GM18498 (cell line): ENCODE data around the gene NPPC.
A peak's percentile ranks its signal among the peaks of the same experiment; 100 is the strongest.

Experiments used
- ATAC-seq: cut with Tn5 transposase; IDR thresholded peaks from one replicate; pipeline ENCODE4 v1.9.1; 2021; ENCODE audit warnings: mild to moderate bottlenecking, moderate library complexity; ENCODE audit not compliant: unreplicated experiment

NPPC gene

GRCh38 chr2:231935815-231936214, 9.6 kb upstream of the NPPC start:
- no peak for ATAC-seq

- ATAC-seq = no peak
These were observed 9.0 kb upstream of the NPPC start for GRCh38 chr2:231935207-231935524.

GRCh38 chr2:231934441-231935206, 8.4 kb upstream of the NPPC start:
- ATAC-seq = no peak

- no peak for ATAC-seq
These were observed 7.8 kb upstream of the NPPC start for GRCh38 chr2:231933916-231934401.

- no peak for ATAC-seq
These were observed 7.1 kb upstream of the NPPC start for GRCh38 chr2:231932985-231933915.

GRCh38 chr2:231932711-231932970, 6.4 kb upstream of the NPPC start:
- ATAC-seq = no peak

GRCh38 chr2:231931481-231931915, 5.3 kb upstream of the NPPC start:
- ATAC-seq = no peak

GRCh38 chr2:231930593-231931281, 4.5 kb upstream of the NPPC start:
- no peak for ATAC-seq

GRCh38 chr2:231929961-231930592, 3.9 kb upstream of the NPPC start:
- ATAC-seq = no peak

GRCh38 chr2:231928901-231929725, 2.9 kb upstream of the NPPC start:
- ATAC-seq = no peak

GRCh38 chr2:231928481-231928880, 2.3 kb upstream of the NPPC start:
- ATAC-seq = no peak

- ATAC-seq = no peak
These were observed 1.3 kb upstream of the NPPC start for GRCh38 chr2:231927566-231927890.

GRCh38 chr2:231926761-231927565, 767 bp upstream of the NPPC start:
- ATAC-seq = peak; percentile 25

- peak; percentile 58 for ATAC-seq
These were observed 655 bp downstream of the NPPC start for GRCh38 chr2:231925303-231926179.

GRCh38 chr2:231924889-231925275, 1.3 kb downstream of the NPPC start:
- no peak for ATAC-seq

- ATAC-seq = no peak
These were observed 2.0 kb downstream of the NPPC start for GRCh38 chr2:231923951-231924888.

GRCh38 chr2:231923010-231923344, 3.2 kb downstream of the NPPC start:
- ATAC-seq = no peak
